Transverse colon (tissue), 4 donors: ENCODE measurements around the gene WDR86. TPM values are rescaled to one million over a fixed set of nuclear protein-coding genes. Genes with fewer than 3 reads are reported as not detected.

ENCODE experiments used
- DNase-seq: peaks from one replicate; pipeline ENCODE4 v3.0.0-alpha.2; 2019
- H3K27ac ChIP-seq, 4 donors: fragments of 200-600 bp; sonication (generic); 2 replicates each; pipeline ENCODE4 v1.5.1; 2016 to 2018; ENCODE audit warnings: inconsistent platforms in 4 of 4
- H3K27me3 ChIP-seq: fragments of 200-600 bp; sonication (generic); 2 replicates; pipeline ENCODE4 v1.5.1; 2017; ENCODE audit warnings: inconsistent platforms
- H3K36me3 ChIP-seq, 4 donors: fragments of 200-600 bp; sonication (generic); 2 replicates each; pipeline ENCODE4 v1.5.1; 2017 to 2019; ENCODE audit warnings: inconsistent platforms in 4 of 4
- H3K4me1 ChIP-seq, 4 donors: fragments of 200-600 bp; sonication (generic); 2 replicates each; pipeline ENCODE4 v1.5.1; 2017 to 2020; ENCODE audit warnings: inconsistent platforms in 4 of 4
- H3K4me3 ChIP-seq, 4 donors: fragments of 200-600 bp; sonication (generic); 1 replicate in 1 of 4; 2 replicates in 3 of 4; pipeline versions ENCODE4 v1.5.1 to v1.6.1; 2017 to 2019; ENCODE audit warnings: inconsistent platforms in 4 of 4
- H3K9me3 ChIP-seq, 2 donors: fragments of 200-600 bp; sonication (generic); 2 replicates each; pipeline ENCODE4 v1.5.1; 2017 to 2019; ENCODE audit warnings: inconsistent platforms in 2 of 2
- EP300 ChIP-seq: sonication (generic); formaldehyde crosslinking; IDR thresholded peaks from one replicate; pipeline ENCODE4 v1.6.1; 2017; ENCODE audit warnings: antibody characterized with exemption, low read depth
- POLR2A ChIP-seq: fragments of 450-650 bp; IDR thresholded peaks from one replicate; pipeline ENCODE4 v1.6.1; 2016; ENCODE audit warnings: antibody characterized with exemption, mild to moderate bottlenecking, moderate library complexity
- POLR2AphosphoS5 ChIP-seq, 3 donors: sonication (generic); formaldehyde crosslinking; IDR thresholded peaks; one replicate each; pipeline ENCODE4 v1.6.1; 2016; ENCODE audit warnings: antibody characterized with exemption in 3 of 3
- WGBS, 2 donors: methylation state at CpG; one replicate each; pipeline ENCODE4 v1.1.5; 2018; ENCODE audit warnings: low coverage in 1 of 2; 5-methylcytosine and 5-hydroxymethylcytosine counted together
- in situ Hi-C, 4 donors: fragments of 200-750 bp; cut with MboI; loops; one replicate each; pipeline versions ENCODE4 v1.15.0 to v1.15.1; 2017; ENCODE audit warnings: low sequenced_read_pairs in 3 of 4, low pct_ligation_motif_present in 1 of 4, low pct_unique_long_range_greater_than_20kb in 1 of 4
- intact Hi-C: fragments of 100-400 bp; cut with DNase I; formaldehyde crosslinking; loops from one replicate; pipeline ENCODE4 v1.15.1; 2023; ENCODE audit warnings: low total_unique reads
- total RNA-seq, 4 donors: library from RNA; depleted of rRNA; stranded (reverse); fragments of >200 nt; gene quantifications; one replicate each; pipeline ENCODE4 v1.1.0, GENCODE V29; 2016
- TF ChIP-seq, protein P1 (sequence below), 5 experiments: fragments of 200-600 bp in 3 of 5; fragments of 450-650 bp in 2 of 5; sonication (generic) in 3 of 5; IDR thresholded peaks; 1 replicate in 2 of 5; 2 replicates in 3 of 5; pipeline ENCODE4 v1.5.1; 2016 to 2017; ENCODE audit warnings: antibody characterized with exemption in 5 of 5, inconsistent platforms in 3 of 5, mild to moderate bottlenecking in 2 of 5, moderate library complexity in 1 of 5

Gene WDR86
- total RNA-seq, 4 donors from 2014 or later, result 2.8 to 33.3 (median 7.1) TPM

DNA sequence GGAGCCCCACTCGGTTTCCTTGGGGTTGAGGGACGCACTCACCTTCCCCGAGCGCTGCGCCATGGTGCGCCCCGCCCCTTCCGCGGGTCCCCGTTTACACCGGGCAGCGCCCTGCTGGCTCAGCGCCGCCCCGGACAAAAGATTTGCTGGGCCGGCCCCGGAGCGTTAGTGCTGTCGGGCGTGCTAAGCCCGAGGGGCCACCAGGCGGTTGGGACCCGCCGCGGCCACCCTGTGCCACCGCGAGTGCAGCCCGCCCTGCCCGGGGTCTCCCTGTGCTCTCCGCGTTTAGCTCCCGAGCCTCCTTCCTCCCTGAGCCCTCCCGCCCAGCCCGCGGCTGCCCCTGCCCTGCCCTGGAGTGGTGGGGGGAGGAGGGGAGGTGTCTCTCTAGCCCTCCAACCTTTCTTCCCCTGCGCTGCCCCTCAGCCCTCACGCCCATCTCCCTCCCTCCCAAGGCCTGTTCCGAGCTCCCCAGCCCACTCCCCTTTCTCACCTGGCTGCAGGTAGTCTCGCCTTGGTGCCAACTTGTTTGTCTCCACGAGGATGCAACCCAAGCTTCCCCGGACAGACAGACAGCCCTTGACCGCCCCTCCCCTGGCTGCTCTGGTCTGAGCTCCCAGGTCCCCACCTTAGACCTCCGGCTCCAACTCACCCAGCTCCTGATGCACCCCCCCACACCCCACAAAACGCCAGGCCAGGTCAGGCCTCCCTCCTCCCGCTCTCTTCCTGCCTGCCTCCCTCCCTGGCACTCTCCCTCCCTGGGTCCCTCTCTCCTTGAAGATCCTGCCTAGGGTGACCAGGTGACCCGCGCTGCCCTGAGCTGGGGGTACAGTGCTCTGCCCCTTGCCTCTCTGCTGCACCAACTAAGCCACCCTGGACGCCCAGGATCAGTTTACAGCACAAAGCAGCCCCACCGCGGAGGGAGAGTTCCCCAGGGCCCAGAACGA lies 30.3 kb upstream of the WDR86 start, which contains the start of gene CRYGN:
TSS of gene CRYGN (minus strand) at position 287 of the 944 bp plus-strand sequence. CDS start at position 63, 224 bp downstream.
- Histone ChIP-seq H3K4me1 (peaks cover 8 to 20% (median 14%) of the 10 kb centered on the region in 4 donors), H3K27ac (peak within 1 kb of the TSS; percentile 3 to 45 (median 16)), H3K36me3 (no peaks in the 10 kb centered on the region), H3K9me3 (no peaks in the 10 kb centered on the region), H3K27me3 (peaks cover 36% of the 10 kb centered on the region), H3K4me3 (peak within 1 kb of the TSS in 2 of 4 donors; percentile 20 to 32)
- in situ Hi-C loops, result loop anchor here in 1 of 4 donors (10.0 kb wide), 1 partner anchor 75 kb away; no protein-coding TSS in a partner anchor
- no peak for TF ChIP-seq POLR2AphosphoS5 (IDR thresholded peaks at IDR 0.05)
- no peak for TF ChIP-seq EP300
- no peak for TF ChIP-seq POLR2A
- TF ChIP-seq, protein P1, sequence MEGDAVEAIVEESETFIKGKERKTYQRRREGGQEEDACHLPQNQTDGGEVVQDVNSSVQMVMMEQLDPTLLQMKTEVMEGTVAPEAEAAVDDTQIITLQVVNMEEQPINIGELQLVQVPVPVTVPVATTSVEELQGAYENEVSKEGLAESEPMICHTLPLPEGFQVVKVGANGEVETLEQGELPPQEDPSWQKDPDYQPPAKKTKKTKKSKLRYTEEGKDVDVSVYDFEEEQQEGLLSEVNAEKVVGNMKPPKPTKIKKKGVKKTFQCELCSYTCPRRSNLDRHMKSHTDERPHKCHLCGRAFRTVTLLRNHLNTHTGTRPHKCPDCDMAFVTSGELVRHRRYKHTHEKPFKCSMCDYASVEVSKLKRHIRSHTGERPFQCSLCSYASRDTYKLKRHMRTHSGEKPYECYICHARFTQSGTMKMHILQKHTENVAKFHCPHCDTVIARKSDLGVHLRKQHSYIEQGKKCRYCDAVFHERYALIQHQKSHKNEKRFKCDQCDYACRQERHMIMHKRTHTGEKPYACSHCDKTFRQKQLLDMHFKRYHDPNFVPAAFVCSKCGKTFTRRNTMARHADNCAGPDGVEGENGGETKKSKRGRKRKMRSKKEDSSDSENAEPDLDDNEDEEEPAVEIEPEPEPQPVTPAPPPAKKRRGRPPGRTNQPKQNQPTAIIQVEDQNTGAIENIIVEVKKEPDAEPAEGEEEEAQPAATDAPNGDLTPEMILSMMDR (IDR thresholded peaks at IDR 0.05), result no peak
- intact Hi-C loops, result no loop called here
- DNase-seq, result no peak
- 18% methylated on average over 46 of the region's 51 CpGs; no CpG with 5 or more reads in 1 of the 2 donors for WGBS, 2 donors

DNA sequence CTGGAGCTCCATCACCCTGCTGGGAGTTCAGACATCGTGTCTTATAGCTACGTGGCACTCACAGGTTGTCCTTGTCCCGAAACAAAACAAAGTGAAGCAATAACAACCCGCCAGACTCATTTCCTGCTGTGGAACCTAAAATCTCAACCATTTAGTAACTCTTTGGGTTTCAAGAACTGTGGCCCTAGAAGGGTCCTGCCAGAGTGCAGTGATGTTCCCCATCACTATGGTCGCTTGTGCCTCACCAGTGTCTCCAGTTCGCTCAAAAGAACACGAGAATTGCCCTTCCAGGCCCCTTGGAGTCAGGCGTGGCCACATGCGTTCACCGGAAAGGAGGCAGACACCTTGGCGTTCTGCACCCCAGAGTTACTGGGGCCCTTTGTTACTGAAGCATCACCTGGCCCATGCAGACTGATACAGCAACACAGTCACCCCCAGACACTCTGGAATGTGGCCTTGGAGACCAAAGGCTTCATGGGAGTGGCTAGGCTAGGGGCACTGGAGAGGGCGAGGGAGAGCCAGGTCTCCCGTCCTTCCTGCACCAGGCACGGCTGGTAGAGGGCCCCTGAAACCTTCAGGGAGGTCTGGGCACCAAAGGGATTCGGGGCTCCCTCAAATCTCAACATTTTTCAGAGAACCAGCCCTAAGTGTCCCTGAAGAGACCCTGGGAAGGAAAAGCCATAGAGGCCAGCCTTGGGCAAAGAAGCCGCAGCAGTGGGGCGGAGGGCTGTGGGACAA lies 29.2 kb upstream of the WDR86 start:
- H3K27me3 ChIP-seq, result peaks cover 36% of the 10 kb centered on the region
- peaks cover 8 to 20% (median 14%) of the 10 kb centered on the region in 4 donors for H3K4me1 ChIP-seq
- H3K27ac ChIP-seq, result no peak overlapping the region
- H3K4me3 ChIP-seq, result no peak overlapping the region
- in situ Hi-C loops, result no loop called here
- no peak for DNase-seq
- H3K9me3 ChIP-seq, result no peaks in the 10 kb centered on the region
- WGBS, 2 donors, result 89 to 100% methylated on average over 3 to 15 of the region's 17 CpGs
- H3K36me3 ChIP-seq, result no peaks in the 10 kb centered on the region
- intact Hi-C loops, result no loop called here
- TF ChIP-seq POLR2A, result no peak
- TF ChIP-seq, protein P1 (IDR thresholded peaks at IDR 0.05), result no peak
- TF ChIP-seq EP300, result no peak
- TF ChIP-seq POLR2AphosphoS5 (IDR thresholded peaks at IDR 0.05), result no peak

DNA sequence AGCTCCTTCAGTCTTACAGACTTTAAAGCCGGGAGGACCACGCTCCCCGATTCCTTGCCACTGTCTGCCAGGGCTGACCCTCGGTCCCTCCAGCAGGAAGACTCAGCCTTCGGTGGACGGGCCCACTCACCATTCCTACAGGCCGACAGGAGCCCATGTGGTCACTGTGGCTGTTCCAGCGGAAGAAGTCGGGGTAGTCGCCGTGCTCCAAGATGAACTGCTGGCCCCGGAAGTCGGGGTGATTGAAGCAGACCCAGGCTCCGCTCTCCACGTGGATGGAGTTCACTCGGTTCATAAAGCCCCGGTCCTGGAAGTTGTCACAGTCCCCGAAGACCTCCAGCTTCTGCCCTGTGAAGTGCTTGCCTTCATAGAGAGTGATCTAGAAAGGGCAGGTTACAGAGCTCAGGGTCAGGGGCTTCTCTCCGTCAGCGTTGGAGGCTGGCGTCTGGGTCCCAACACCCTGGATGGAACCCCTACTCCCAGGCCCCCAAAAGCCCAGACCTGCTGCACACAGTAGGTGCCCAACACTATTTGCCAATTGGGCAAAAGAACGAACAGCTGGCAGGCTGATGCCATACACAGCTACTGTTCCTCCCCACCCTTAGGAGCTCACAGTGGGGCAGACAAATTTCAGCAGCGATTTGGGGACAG lies 28.2 kb upstream of the WDR86 start:
- H3K27ac ChIP-seq, result no peak overlapping the region

More for the DNA sequence above, 28.2 kb upstream of the WDR86 start:
- Histone ChIP-seq H3K4me1 (peaks cover 8 to 20% (median 14%) of the 10 kb centered on the region in 4 donors), H3K27me3 (peaks cover 31% of the 10 kb centered on the region), H3K36me3 (no peaks in the 10 kb centered on the region), H3K4me3 (no peak overlapping the region), H3K9me3 (no peaks in the 10 kb centered on the region)
- intact Hi-C loops, result no loop called here
- TF ChIP-seq, protein P1 (IDR thresholded peaks at IDR 0.05), result no peak
- TF ChIP-seq POLR2A, result no peak
- TF ChIP-seq POLR2AphosphoS5 (IDR thresholded peaks at IDR 0.05), result no peak
- no peak for TF ChIP-seq EP300
- WGBS, 2 donors, result 91% methylated on average over 23 of the region's 23 CpGs; no CpG with 5 or more reads in 1 of the 2 donors
- in situ Hi-C loops, result no loop called here
- no peak for DNase-seq
